Adrenal gland (tissue), 12 donors: ENCODE data around the gene ALDH5A1. TPM values are rescaled to one million over a fixed set of nuclear protein-coding genes. Genes with fewer than 3 reads are reported as not detected.

Experiments used
- DNase-seq, 7 donors: peaks; one replicate each; pipeline ENCODE4 v3.0.0-alpha.2; 2019 to 2020
- H3K27ac ChIP-seq, 5 donors: fragments of 200-600 bp; sonication (generic) in 4 of 5; 1 replicate in 3 of 5; 2 replicates in 2 of 5; pipeline versions ENCODE4 v1.5.1 to v1.8.0; 2016 to 2020; ENCODE audit warnings: mild to moderate bottlenecking in 1 of 5
- H3K27me3 ChIP-seq: fragments of 200-600 bp; 2 replicates; pipeline ENCODE4 v1.8.0; 2021
- H3K36me3 ChIP-seq, 2 donors: fragments of 200-600 bp; replicated peaks in 1 of 2; 1 replicate in 1 of 2; 2 replicates in 1 of 2; pipeline versions ENCODE4 v1.5.1 to v1.8.0; 2018 to 2022
- H3K4me1 ChIP-seq, 2 donors: fragments of 200-600 bp; replicated peaks in 1 of 2; 1 replicate in 1 of 2; 2 replicates in 1 of 2; pipeline versions ENCODE4 v1.5.1 to v1.8.0; 2018 to 2021
- H3K4me3 ChIP-seq, 4 donors: fragments of 200-600 bp; sonication (generic) in 3 of 4; one replicate each; pipeline ENCODE4 v1.5.1; 2016 to 2018
- H3K9me3 ChIP-seq, 3 donors: fragments of 200-600 bp; sonication (generic) in 1 of 3; replicated peaks in 1 of 3; 1 replicate in 2 of 3; 2 replicates in 1 of 3; pipeline versions ENCODE4 v1.5.1 to v1.8.0; 2016 to 2021
- POLR2A ChIP-seq, 2 donors: fragments of 450-650 bp; IDR thresholded peaks; one replicate each; pipeline ENCODE4 v1.6.1; 2017; ENCODE audit warnings: antibody characterized with exemption in 2 of 2, mild to moderate bottlenecking in 2 of 2, moderate library complexity in 1 of 2
- WGBS, 4 donors: extraction: QIAGEN DNeasy Blood & Tissue Kit in 2 of 4; methylation state at CpG; one replicate each; pipeline versions ENCODE4 v1.1.5 to v1.1.7; 2013 to 2017; 5-methylcytosine and 5-hydroxymethylcytosine counted together
- intact Hi-C, 2 donors: fragments of 100-400 bp; cut with DNase I; formaldehyde crosslinking; loops; one replicate each; pipeline versions ENCODE4 v1.14.1 to v1.15.0; 2022 to 2023
- polyA plus RNA-seq, 3 donors: library from polyadenylated mRNA; stranded (reverse); fragments of 200-250 nt in 2 of 3; fragments of 350-450 nt in 1 of 3; fragmentation: Illumina TruSeq in 1 of 3; extraction: RNeasy Lipid Tissue Mini Kit (QIAGEN cat#74804) in 1 of 3; gene quantifications; one replicate each; pipeline ENCODE4 v1.2.3, GENCODE V29; 2013 to 2014
- total RNA-seq, 9 donors: library from RNA; depleted of rRNA in 4 of 9; stranded (reverse); fragments of >200 nt in 4 of 9; fragments of 120-200 nt in 1 of 9; fragmentation: NEBNext Ultra II Directional in 1 of 9; extraction: Animal tissue kit (Norgen Biotek cat#: 25700) in 1 of 9; gene quantifications; one replicate each; pipeline versions ENCODE4 v1.1.0 to v1.2.4, GENCODE V29; 2013 to 2023
- TF ChIP-seq, protein P1 (sequence below), 6 experiments: fragments of 450-650 bp in 4 of 6; fragments of 200-600 bp in 2 of 6; sonication (generic) in 1 of 6; IDR thresholded peaks; 1 replicate in 5 of 6; 2 replicates in 1 of 6; pipeline versions ENCODE4 v1.5.1 to v1.8.0; 2016 to 2021; ENCODE audit warnings: antibody characterized with exemption in 6 of 6, mild to moderate bottlenecking in 2 of 6, moderate library complexity in 1 of 6
- donor health status: healthy with polysubstance abuse.
- donor health status: Bipolar disorder and iron deficiency.
- donor health status: DM: yes; HTN: yes; CAD: no.
- donor health status: DM: no; HTN: no; CAD: no.
- donor health status: DM: no; HTN: no; CAD: no.
- donor health status: DM: yes; HTN: yes; CAD: no.

Gene ALDH5A1
- total and polyA plus RNA-seq, 12 donors: 3.2 to 23.1 (median 10.5) TPM

DNA sequence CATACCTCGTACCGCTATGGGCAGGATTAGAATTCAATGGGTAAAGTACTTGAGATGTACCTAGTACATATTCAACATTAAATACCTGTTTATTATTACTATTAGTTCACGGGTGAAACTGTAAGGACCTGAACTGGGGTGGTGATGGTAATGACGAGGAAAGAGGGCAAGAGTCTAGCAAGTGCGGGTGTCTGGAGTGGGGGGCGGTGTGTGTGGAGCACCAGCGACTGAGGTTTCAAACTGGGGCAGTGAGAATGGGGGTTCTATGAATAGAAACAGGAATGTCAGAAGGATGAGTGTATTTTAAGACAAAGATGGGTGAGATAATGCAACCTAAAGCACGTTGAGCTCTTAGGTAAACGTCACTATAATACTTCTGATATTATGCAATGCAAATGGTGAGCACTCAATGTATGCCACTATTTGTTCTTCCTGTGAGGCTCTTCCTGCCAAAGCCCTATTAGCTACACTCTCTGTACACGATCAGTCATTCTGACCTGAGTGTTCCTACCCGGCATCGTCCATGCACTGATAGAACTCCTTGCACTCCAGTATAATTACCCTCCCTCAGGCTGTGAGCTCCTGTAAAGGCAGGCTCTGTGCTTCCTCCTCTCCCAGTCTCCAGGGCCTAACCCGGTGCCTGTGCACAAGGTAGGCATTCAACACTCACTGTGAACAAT is 55.0 kb downstream of the ALDH5A1 start:
- intact Hi-C loops: no loop called here
- no peak overlapping the region for H3K27ac ChIP-seq
- H3K4me3 ChIP-seq: no peak overlapping the region
- H3K4me1 ChIP-seq: no peaks in the 10 kb centered on the region
- H3K9me3 ChIP-seq: no peaks in the 10 kb centered on the region
- no peaks in the 10 kb centered on the region for H3K27me3 ChIP-seq
- no peaks in the 10 kb centered on the region for H3K36me3 ChIP-seq
- no peak for TF ChIP-seq POLR2A (IDR thresholded peaks at IDR 0.05)
- TF ChIP-seq, protein P1, sequence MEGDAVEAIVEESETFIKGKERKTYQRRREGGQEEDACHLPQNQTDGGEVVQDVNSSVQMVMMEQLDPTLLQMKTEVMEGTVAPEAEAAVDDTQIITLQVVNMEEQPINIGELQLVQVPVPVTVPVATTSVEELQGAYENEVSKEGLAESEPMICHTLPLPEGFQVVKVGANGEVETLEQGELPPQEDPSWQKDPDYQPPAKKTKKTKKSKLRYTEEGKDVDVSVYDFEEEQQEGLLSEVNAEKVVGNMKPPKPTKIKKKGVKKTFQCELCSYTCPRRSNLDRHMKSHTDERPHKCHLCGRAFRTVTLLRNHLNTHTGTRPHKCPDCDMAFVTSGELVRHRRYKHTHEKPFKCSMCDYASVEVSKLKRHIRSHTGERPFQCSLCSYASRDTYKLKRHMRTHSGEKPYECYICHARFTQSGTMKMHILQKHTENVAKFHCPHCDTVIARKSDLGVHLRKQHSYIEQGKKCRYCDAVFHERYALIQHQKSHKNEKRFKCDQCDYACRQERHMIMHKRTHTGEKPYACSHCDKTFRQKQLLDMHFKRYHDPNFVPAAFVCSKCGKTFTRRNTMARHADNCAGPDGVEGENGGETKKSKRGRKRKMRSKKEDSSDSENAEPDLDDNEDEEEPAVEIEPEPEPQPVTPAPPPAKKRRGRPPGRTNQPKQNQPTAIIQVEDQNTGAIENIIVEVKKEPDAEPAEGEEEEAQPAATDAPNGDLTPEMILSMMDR (IDR thresholded peaks at IDR 0.05): no peak
- 81 to 89% (median 86%) methylated on average over 13 of the region's 13 CpGs for WGBS, 4 donors
- no peak for DNase-seq

DNA sequence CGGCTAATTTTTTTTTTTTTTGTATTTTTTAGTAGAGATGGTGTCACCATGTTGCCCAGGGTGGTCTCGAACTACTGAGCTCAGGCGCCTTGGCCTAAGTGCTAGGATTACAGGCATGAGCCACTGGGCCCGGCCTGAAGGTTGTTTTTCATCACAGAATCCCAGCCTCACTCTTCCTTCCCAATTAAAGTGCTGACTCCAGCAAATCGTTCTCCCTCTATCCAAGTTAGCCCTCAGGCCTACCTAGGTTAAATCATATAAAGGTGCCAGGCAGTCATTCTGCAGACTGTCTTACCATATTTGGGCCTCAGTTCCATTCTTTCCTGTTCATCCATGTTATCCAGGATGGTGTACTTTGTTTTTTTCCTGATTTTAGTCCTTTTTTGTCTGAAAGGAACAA is 56.4 kb downstream of the ALDH5A1 start:
- H3K27me3 ChIP-seq: no peaks in the 10 kb centered on the region
- 85 to 93% (median 88%) methylated on average over 5 of the region's 5 CpGs for WGBS, 4 donors
- no peak overlapping the region for H3K4me3 ChIP-seq
- H3K4me1 ChIP-seq: no peaks in the 10 kb centered on the region
- no peak for DNase-seq
- TF ChIP-seq, protein P1 (IDR thresholded peaks at IDR 0.05): no peak
- TF ChIP-seq POLR2A (IDR thresholded peaks at IDR 0.05): no peak
- no peak overlapping the region for H3K27ac ChIP-seq
- no peaks in the 10 kb centered on the region for H3K36me3 ChIP-seq
- intact Hi-C loops: no loop called here
- H3K9me3 ChIP-seq: no peaks in the 10 kb centered on the region

DNA sequence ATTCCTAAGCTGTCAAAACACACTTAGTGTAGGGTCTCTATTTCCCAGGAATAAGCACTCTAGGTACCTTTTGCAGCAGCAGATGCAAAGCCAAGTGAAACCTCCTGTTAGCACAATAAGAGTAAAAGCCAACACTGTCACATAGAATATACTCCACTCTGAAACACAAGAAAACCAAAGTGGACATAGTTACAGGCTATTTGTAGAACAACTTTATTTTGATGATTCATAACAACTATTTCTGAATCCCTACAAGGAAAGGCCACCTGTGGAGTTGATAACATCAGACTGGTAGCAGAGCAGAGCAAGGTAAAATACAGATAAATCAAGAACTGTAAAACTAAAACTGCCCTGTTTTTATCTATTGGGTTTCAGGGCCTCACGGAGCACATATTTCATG is 59.7 kb downstream of the ALDH5A1 start:
- no peak for DNase-seq
- no peaks in the 10 kb centered on the region for H3K4me1 ChIP-seq
- WGBS, 4 donors: 51 to 77% (median 54%) methylated on average over 1 of the region's 1 CpG
- H3K4me3 ChIP-seq: no peak overlapping the region
- TF ChIP-seq, protein P1 (IDR thresholded peaks at IDR 0.05): no peak
- no peak for TF ChIP-seq POLR2A (IDR thresholded peaks at IDR 0.05)
- intact Hi-C loops: no loop called here
- no peak overlapping the region for H3K27ac ChIP-seq
- no peaks in the 10 kb centered on the region for H3K36me3 ChIP-seq
- H3K9me3 ChIP-seq: no peaks in the 10 kb centered on the region
- no peaks in the 10 kb centered on the region for H3K27me3 ChIP-seq

DNA sequence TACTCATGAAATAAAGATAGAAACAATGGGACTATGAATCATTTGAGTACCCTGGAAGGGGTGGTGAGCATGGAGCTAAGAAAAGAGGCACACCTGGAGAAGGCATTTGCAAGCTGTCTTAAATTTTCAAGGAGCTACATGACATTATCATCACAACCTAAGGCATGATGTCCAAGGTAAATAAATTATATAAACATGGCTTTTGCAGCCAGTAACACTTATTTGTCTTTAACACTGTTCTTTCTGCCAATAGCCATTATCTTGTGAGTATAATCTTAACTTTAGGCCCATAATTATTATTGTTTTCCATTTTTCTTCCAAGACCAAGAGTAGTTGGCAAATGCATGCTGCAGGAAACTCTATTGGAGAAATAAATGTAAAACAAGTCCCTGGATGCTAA is 63.7 kb downstream of the ALDH5A1 start:
- intact Hi-C loops: no loop called here
- no peak for DNase-seq
- H3K4me3 ChIP-seq: no peak overlapping the region
- no peaks in the 10 kb centered on the region for H3K4me1 ChIP-seq
- TF ChIP-seq, protein P1 (IDR thresholded peaks at IDR 0.05): no peak
- TF ChIP-seq POLR2A (IDR thresholded peaks at IDR 0.05): no peak
- H3K27ac ChIP-seq: no peak overlapping the region
- H3K36me3 ChIP-seq: no peaks in the 10 kb centered on the region
- H3K9me3 ChIP-seq: no peaks in the 10 kb centered on the region
- no peaks in the 10 kb centered on the region for H3K27me3 ChIP-seq
